ENCODE measurements around the gene ATXN3.

ATXN3 gene

GRCh38 chr14:92106143-92106926, at the start of gene ATXN3 (continued):
- TF ChIP-seq ZNF621 (tag by site-specific recombination; IDR thresholded peaks at IDR 0.05) (no peak), ZNF488 (tag by site-specific recombination; IDR thresholded peaks at IDR 0.05) (no peak), ZBTB21 (tag by site-specific recombination; IDR thresholded peaks at IDR 0.05) (no peak; the same call in 1 of the 2 replicates), ZNF610 (tag by site-specific recombination; IDR thresholded peaks at IDR 0.05; ENCODE audit: borderline replicate concordance) (peak; percentile 68; the same call in 1 of the 2 replicates), GLIS1 (tag by site-specific recombination; IDR thresholded peaks at IDR 0.05) (peak; percentile 60), ZSCAN30 (tag by site-specific recombination; IDR thresholded peaks at IDR 0.05) (peak; percentile 68; the same call in 1 of the 2 replicates), ZNF624 (tag by site-specific recombination; IDR thresholded peaks at IDR 0.05) (no peak), ZNF19 (tag by site-specific recombination; IDR thresholded peaks at IDR 0.05; ENCODE audit: low read depth) (no peak), ZNF704 (tag by site-specific recombination; IDR thresholded peaks at IDR 0.05) (no peak), HOXC10 (CRISPR knock-in tag; IDR thresholded peaks at IDR 0.05) (no peak), GLIS2 (tag by site-specific recombination; IDR thresholded peaks at IDR 0.05) (peak; percentile 99), TCF7L2 (IDR thresholded peaks at IDR 0.05; ENCODE audit: borderline replicate concordance, low read depth, low read length) (no peak), ZFHX2 (tag by site-specific recombination; conservative IDR thresholded peaks at IDR 0.05) (peak; percentile 97), YY1 (tag by site-specific recombination; IDR thresholded peaks at IDR 0.05) (peak; percentile 68), KLF16 (tag by site-specific recombination; IDR thresholded peaks at IDR 0.05) (peak; percentile 80), ZNF423 (tag by site-specific recombination; IDR thresholded peaks at IDR 0.05) (peak; percentile 53), PRDM1 (tag by site-specific recombination; IDR thresholded peaks at IDR 0.05) (peak; percentile 90), ZNF274 (IDR thresholded peaks at IDR 0.05; ENCODE audit: low read length) (no peak), ZNF274 (tag by site-specific recombination; IDR thresholded peaks at IDR 0.05; ENCODE audit: borderline replicate concordance) (no peak), ZSCAN16 (tag by site-specific recombination; IDR thresholded peaks at IDR 0.05) (no peak), ZFP41 (tag by site-specific recombination; IDR thresholded peaks at IDR 0.05; ENCODE audit: borderline replicate concordance) (no peak), ZNF510 (tag by site-specific recombination; IDR thresholded peaks at IDR 0.05; ENCODE audit: insufficient replicate concordance) (no peak), ZNF768 (tag by site-specific recombination; IDR thresholded peaks at IDR 0.05) (no peak), ZNF830 (tag by site-specific recombination; IDR thresholded peaks at IDR 0.05; ENCODE audit: low read depth) (no peak), KLF10 (tag by site-specific recombination; IDR thresholded peaks at IDR 0.05) (peak; percentile 36; the same call in 1 of the 2 replicates)
- TF ChIP-seq, protein P1, sequence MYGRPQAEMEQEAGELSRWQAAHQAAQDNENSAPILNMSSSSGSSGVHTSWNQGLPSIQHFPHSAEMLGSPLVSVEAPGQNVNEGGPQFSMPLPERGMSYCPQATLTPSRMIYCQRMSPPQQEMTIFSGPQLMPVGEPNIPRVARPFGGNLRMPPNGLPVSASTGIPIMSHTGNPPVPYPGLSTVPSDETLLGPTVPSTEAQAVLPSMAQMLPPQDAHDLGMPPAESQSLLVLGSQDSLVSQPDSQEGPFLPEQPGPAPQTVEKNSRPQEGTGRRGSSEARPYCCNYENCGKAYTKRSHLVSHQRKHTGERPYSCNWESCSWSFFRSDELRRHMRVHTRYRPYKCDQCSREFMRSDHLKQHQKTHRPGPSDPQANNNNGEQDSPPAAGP (tag by site-specific recombination; IDR thresholded peaks at IDR 0.05): peak; percentile 85
- TF ChIP-seq, protein P2, sequence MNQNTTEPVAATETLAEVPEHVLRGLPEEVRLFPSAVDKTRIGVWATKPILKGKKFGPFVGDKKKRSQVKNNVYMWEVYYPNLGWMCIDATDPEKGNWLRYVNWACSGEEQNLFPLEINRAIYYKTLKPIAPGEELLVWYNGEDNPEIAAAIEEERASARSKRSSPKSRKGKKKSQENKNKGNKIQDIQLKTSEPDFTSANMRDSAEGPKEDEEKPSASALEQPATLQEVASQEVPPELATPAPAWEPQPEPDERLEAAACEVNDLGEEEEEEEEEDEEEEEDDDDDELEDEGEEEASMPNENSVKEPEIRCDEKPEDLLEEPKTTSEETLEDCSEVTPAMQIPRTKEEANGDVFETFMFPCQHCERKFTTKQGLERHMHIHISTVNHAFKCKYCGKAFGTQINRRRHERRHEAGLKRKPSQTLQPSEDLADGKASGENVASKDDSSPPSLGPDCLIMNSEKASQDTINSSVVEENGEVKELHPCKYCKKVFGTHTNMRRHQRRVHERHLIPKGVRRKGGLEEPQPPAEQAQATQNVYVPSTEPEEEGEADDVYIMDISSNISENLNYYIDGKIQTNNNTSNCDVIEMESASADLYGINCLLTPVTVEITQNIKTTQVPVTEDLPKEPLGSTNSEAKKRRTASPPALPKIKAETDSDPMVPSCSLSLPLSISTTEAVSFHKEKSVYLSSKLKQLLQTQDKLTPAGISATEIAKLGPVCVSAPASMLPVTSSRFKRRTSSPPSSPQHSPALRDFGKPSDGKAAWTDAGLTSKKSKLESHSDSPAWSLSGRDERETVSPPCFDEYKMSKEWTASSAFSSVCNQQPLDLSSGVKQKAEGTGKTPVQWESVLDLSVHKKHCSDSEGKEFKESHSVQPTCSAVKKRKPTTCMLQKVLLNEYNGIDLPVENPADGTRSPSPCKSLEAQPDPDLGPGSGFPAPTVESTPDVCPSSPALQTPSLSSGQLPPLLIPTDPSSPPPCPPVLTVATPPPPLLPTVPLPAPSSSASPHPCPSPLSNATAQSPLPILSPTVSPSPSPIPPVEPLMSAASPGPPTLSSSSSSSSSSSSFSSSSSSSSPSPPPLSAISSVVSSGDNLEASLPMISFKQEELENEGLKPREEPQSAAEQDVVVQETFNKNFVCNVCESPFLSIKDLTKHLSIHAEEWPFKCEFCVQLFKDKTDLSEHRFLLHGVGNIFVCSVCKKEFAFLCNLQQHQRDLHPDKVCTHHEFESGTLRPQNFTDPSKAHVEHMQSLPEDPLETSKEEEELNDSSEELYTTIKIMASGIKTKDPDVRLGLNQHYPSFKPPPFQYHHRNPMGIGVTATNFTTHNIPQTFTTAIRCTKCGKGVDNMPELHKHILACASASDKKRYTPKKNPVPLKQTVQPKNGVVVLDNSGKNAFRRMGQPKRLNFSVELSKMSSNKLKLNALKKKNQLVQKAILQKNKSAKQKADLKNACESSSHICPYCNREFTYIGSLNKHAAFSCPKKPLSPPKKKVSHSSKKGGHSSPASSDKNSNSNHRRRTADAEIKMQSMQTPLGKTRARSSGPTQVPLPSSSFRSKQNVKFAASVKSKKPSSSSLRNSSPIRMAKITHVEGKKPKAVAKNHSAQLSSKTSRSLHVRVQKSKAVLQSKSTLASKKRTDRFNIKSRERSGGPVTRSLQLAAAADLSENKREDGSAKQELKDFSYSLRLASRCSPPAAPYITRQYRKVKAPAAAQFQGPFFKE (tag by site-specific recombination; IDR thresholded peaks at IDR 0.05; ENCODE audit: borderline replicate concordance): no peak
- TF ChIP-seq, protein P3, sequence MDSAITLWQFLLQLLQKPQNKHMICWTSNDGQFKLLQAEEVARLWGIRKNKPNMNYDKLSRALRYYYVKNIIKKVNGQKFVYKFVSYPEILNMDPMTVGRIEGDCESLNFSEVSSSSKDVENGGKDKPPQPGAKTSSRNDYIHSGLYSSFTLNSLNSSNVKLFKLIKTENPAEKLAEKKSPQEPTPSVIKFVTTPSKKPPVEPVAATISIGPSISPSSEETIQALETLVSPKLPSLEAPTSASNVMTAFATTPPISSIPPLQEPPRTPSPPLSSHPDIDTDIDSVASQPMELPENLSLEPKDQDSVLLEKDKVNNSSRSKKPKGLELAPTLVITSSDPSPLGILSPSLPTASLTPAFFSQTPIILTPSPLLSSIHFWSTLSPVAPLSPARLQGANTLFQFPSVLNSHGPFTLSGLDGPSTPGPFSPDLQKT (IDR thresholded peaks at IDR 0.05; ENCODE audit: borderline replicate concordance, low read depth, low read length): no peak
